CD4-positive, alpha-beta T cell treated with Interleukin-2 at 100 ng/mL for 4 hours (primary cell): ENCODE measurements around the gene CD8A.
"Not testable (repeated sequence)": the region's sequence is repeated elsewhere in the genome, so short reads cannot be mapped to it uniquely, and the experiment has no call there.

ENCODE experiments used
- DNase-seq: peaks from one replicate; pipeline ENCODE4 v3.0.0-alpha.2; 2020; ENCODE audit warnings: low spot score

Gene CD8A

GRCh38 chr2:86776532-86776931 lies 14.2 kb downstream of the CD8A start:
- no peak for DNase-seq

- DNase-seq: no peak
Measured at GRCh38 chr2:86775338-86775737, 15.4 kb downstream of the CD8A start.

GRCh38 chr2:86774862-86775261 lies 15.9 kb downstream of the CD8A start:
- DNase-seq: no peak

GRCh38 chr2:86772611-86773010 lies 18.1 kb downstream of the CD8A start:
- no peak for DNase-seq

- no peak for DNase-seq
Measured at GRCh38 chr2:86770816-86771301, 19.9 kb downstream of the CD8A start.

- no peak for DNase-seq
Measured at GRCh38 chr2:86769838-86770237, 20.9 kb downstream of the CD8A start.

GRCh38 chr2:86768189-86768949 lies 22.3 kb downstream of the CD8A start:
- no peak for DNase-seq

- DNase-seq: no peak
Measured at GRCh38 chr2:86765310-86765695, 25.4 kb downstream of the CD8A start.

- peak; percentile 69 for DNase-seq
Measured at GRCh38 chr2:86764661-86765309, 25.9 kb downstream of the CD8A start.

- no peak for DNase-seq
Measured at GRCh38 chr2:86760371-86760770, 30.3 kb downstream of the CD8A start.

- DNase-seq: no peak
Measured at GRCh38 chr2:86758405-86758804, 32.3 kb downstream of the CD8A start.

GRCh38 chr2:86753606-86754005 lies 37.1 kb downstream of the CD8A start:
- DNase-seq: no peak

- DNase-seq: no peak
Measured at GRCh38 chr2:86752934-86753333, 37.8 kb downstream of the CD8A start.

- DNase-seq: no peak
Measured at GRCh38 chr2:86751778-86752177, 38.9 kb downstream of the CD8A start.

- DNase-seq: no peak
Measured at GRCh38 chr2:86750240-86750839, 40.4 kb downstream of the CD8A start.

GRCh38 chr2:86747711-86748639 lies 42.7 kb downstream of the CD8A start:
- peak; percentile 22 for DNase-seq

GRCh38 chr2:86746939-86747338 lies 43.8 kb downstream of the CD8A start:
- no peak for DNase-seq

GRCh38 chr2:86744152-86744551 lies 46.6 kb downstream of the CD8A start:
- no peak for DNase-seq

- DNase-seq: not testable (repeated sequence)
Measured at GRCh38 chr2:86741889-86742498, 48.7 kb downstream of the CD8A start.

GRCh38 chr2:86739889-86740288 lies 50.8 kb downstream of the CD8A start:
- DNase-seq: not testable (repeated sequence)

GRCh38 chr2:86739485-86739884 lies 51.2 kb downstream of the CD8A start:
- DNase-seq: not testable (repeated sequence)

GRCh38 chr2:86734896-86735295 lies 55.8 kb downstream of the CD8A start:
- DNase-seq: not testable (repeated sequence)
